ENCODE data around the gene DCAF12L2.

DNA sequence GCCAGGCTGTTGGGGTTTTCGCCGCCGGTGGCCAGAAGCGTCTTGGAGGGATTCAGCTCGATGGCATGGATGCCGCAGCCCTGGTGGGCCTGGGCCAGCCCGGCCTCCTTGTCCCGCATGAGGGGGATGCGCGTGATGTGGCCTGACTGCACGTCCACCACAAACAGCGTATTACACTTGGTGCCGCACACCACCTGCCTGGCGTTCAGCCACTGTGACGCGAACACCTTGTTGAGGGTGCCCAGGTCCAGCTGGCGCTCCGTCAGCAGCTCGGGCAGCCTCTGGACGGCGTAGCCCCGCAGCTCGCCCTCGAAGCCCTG, 728 bp downstream of the DCAF12L2 start:
- TF ChIP-seq POLR2A (IDR thresholded peaks at IDR 0.05; ENCODE audit: low read length) = no peak
- TF ChIP-seq MAZ (IDR thresholded peaks at IDR 0.05; ENCODE audit: borderline replicate concordance, low read depth, low read length) = no peak
- TF ChIP-seq, protein P1, sequence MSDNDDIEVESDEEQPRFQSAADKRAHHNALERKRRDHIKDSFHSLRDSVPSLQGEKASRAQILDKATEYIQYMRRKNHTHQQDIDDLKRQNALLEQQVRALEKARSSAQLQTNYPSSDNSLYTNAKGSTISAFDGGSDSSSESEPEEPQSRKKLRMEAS (IDR thresholded peaks at IDR 0.05) = no peak
- TF ChIP-seq ZFP36 (IDR thresholded peaks at IDR 0.05; ENCODE audit: borderline replicate concordance, partially characterized antibody) = no peak
- TF ChIP-seq, protein P2, sequence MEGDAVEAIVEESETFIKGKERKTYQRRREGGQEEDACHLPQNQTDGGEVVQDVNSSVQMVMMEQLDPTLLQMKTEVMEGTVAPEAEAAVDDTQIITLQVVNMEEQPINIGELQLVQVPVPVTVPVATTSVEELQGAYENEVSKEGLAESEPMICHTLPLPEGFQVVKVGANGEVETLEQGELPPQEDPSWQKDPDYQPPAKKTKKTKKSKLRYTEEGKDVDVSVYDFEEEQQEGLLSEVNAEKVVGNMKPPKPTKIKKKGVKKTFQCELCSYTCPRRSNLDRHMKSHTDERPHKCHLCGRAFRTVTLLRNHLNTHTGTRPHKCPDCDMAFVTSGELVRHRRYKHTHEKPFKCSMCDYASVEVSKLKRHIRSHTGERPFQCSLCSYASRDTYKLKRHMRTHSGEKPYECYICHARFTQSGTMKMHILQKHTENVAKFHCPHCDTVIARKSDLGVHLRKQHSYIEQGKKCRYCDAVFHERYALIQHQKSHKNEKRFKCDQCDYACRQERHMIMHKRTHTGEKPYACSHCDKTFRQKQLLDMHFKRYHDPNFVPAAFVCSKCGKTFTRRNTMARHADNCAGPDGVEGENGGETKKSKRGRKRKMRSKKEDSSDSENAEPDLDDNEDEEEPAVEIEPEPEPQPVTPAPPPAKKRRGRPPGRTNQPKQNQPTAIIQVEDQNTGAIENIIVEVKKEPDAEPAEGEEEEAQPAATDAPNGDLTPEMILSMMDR (IDR thresholded peaks at IDR 0.05) = no peak
- TF ChIP-seq NR3C1 (IDR thresholded peaks at IDR 0.05) = no peak
- TF ChIP-seq, protein P3, sequence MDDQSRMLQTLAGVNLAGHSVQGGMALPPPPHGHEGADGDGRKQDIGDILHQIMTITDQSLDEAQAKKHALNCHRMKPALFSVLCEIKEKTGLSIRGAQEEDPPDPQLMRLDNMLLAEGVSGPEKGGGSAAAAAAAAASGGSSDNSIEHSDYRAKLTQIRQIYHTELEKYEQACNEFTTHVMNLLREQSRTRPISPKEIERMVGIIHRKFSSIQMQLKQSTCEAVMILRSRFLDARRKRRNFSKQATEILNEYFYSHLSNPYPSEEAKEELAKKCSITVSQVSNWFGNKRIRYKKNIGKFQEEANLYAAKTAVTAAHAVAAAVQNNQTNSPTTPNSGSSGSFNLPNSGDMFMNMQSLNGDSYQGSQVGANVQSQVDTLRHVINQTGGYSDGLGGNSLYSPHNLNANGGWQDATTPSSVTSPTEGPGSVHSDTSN (IDR thresholded peaks at IDR 0.05) = no peak
- no peak for TF ChIP-seq BHLHE40 (IDR thresholded peaks at IDR 0.05; ENCODE audit: low read depth, low read length)
- TF ChIP-seq, protein P4, sequence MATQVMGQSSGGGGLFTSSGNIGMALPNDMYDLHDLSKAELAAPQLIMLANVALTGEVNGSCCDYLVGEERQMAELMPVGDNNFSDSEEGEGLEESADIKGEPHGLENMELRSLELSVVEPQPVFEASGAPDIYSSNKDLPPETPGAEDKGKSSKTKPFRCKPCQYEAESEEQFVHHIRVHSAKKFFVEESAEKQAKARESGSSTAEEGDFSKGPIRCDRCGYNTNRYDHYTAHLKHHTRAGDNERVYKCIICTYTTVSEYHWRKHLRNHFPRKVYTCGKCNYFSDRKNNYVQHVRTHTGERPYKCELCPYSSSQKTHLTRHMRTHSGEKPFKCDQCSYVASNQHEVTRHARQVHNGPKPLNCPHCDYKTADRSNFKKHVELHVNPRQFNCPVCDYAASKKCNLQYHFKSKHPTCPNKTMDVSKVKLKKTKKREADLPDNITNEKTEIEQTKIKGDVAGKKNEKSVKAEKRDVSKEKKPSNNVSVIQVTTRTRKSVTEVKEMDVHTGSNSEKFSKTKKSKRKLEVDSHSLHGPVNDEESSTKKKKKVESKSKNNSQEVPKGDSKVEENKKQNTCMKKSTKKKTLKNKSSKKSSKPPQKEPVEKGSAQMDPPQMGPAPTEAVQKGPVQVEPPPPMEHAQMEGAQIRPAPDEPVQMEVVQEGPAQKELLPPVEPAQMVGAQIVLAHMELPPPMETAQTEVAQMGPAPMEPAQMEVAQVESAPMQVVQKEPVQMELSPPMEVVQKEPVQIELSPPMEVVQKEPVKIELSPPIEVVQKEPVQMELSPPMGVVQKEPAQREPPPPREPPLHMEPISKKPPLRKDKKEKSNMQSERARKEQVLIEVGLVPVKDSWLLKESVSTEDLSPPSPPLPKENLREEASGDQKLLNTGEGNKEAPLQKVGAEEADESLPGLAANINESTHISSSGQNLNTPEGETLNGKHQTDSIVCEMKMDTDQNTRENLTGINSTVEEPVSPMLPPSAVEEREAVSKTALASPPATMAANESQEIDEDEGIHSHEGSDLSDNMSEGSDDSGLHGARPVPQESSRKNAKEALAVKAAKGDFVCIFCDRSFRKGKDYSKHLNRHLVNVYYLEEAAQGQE (IDR thresholded peaks at IDR 0.05) = no peak
- TF ChIP-seq RCOR1 (IDR thresholded peaks at IDR 0.05; ENCODE audit: low read depth, low read length) = no peak
- TF ChIP-seq RAD21 (conservative IDR thresholded peaks at IDR 0.05 in 1 of 2, IDR thresholded peaks at IDR 0.05 in 1 of 2) = no peak

All from A549 (cell line).